HG03066 (cell line): ENCODE data around the gene HOXC5.
"Not testable (repeated sequence)": the region's sequence is repeated elsewhere in the genome, so short reads cannot be mapped to it uniquely, and the experiment has no call there.

Source experiments
- ATAC-seq: cut with Tn5 transposase; IDR thresholded peaks from one replicate; pipeline ENCODE4 v1.9.1; 2021; ENCODE audit warnings: low read depth; ENCODE audit not compliant: unreplicated experiment

Gene HOXC5

GRCh38 chr12:54060174-54060974, 27.5 kb downstream of the HOXC5 start:
- no peak for ATAC-seq

GRCh38 chr12:54060975-54061778, 28.3 kb downstream of the HOXC5 start:
- ATAC-seq, result no peak

- ATAC-seq, result no peak
Observed at GRCh38 chr12:54065677-54066076, 32.8 kb downstream of the HOXC5 start.

- ATAC-seq, result no peak
Observed at GRCh38 chr12:54066408-54066807, 33.6 kb downstream of the HOXC5 start.

DNA sequence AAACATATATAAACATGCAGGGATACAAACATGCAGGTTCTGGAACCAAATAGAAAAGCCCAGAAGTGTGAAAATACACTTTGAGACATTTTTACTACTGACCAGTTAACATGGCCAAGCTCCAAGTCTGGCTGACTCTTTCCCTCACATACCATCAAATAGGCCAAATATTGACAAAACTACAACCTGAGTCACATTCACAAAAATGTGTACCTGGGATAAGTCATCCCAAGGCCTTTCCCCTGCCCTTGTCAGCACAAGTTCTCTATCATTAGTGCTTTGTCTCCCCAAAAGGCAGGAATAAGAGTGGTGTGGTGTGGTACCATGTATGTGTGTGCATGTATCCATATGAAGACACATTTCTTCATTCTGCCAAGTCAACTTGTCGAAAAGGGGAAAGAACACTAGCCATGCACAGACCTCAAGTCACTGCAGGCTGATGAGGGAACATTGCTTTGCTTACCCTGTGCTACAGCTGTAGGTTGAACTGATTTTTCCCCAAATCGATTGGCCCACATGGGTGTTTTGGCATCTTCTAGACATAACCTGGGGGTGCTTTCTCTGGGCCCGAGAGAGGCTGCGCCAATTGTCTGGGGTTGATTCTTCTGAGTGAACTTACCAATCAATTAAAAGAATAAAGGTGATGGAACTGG, 35.7 kb downstream of the HOXC5 start:
- ATAC-seq, result no peak

DNA sequence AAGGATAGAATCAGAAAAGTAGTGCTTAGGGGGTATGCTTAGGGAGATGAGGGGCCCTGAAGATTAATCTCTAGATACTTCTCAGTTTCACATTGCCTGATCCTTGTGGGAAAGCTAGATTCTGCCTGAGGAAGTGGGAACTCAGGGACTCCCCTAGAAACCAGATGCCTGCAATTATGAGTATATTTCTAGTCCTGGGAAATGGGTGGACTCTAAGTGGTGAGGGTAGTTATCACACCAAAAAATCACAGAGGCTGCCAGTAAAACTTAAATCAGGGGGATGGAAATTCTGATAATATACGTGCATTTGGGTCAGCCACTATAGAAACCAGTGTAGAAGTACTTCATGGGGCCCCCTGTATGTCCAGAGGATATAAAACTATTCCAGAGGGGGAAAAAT, 39.1 kb downstream of the HOXC5 start:
- ATAC-seq, result no peak

DNA sequence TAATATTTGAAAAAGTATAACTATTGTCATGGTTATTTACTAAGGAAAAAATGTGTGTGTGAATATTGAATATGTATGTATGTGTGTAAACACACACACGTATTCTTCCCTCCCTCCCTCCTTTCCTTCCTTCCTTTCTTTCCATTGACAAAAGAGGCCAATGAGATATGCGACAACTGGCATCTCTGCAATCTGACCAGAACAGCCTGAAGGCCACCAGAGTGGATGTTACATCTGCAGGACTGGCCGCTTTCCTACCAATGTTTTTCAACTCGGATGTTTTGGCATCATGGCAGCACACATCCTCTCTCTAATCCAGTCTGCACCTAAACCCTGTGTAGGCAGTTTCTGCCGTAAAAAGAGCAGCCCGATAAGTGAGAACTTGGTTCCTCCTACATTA, 41.5 kb downstream of the HOXC5 start:
- ATAC-seq, result no peak

DNA sequence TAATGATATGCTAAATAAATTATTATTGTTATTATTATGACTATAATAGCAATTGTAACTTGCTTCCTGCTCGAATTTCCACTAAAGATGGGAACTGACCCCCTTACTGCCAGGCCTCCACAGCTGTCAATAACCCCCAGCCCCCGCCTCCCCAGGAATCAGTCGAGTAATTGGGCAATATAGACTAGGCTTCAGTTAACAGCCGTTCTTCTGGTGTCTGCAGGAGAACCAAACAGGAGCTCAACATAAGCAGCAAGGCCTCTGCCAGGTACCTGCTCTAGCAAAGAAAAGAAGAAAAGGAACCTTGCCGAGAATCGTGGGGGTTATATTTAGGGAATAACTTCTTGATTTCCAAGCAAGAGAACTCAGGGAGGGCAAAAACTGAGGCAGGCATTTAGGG, 42.6 kb downstream of the HOXC5 start:
- ATAC-seq, result no peak

GRCh38 chr12:54075974-54076373, 43.1 kb downstream of the HOXC5 start:
- no peak for ATAC-seq

GRCh38 chr12:54077843-54078242, 45.0 kb downstream of the HOXC5 start:
- not testable (repeated sequence) for ATAC-seq

GRCh38 chr12:54079115-54079514, 46.3 kb downstream of the HOXC5 start:
- ATAC-seq, result not testable (repeated sequence)

DNA sequence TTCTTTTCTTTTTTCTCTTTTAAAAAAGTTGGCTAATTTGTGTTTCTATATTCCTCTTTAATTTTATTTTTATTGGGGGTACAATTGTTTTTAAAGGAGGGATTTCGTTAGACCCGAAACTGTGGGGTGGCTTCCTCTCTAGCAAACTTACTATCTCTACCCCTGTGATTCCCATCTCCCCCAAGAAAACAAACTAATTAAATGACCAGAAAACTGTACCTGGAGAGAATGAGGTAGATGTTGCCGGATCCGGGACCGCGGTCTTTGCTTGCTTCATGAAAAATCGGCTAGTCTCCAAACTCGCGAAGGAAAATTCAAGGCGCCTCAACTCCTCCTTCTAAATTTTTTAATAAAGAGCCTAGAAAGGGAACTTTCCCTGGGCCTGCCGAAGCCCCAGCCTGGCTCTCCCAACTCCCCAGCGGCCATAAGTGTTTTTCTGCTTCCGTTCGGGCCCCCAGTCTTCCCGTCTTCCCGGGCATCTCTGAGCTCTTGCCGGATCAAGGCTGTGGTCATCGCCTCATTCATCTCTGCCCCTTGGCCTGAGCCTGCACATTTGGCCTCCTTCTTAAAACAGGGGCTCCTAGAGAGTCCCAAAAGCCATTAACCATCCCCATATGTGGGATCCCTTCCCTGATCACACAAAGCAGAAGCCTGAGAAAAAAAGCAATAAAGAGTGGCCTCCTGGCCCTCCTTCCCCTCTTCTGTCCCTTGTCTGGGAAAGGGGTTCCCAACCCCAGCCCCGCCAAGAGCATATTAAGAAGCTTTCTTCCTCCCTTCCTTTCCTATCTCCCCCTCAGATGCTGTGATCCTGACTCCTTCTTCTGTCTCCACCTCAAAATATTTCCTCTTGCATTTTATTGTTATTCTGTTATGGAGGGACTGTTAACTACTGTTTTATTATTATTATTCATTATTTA, 47.4 kb downstream of the HOXC5 start:
- not testable (repeated sequence) for ATAC-seq

DNA sequence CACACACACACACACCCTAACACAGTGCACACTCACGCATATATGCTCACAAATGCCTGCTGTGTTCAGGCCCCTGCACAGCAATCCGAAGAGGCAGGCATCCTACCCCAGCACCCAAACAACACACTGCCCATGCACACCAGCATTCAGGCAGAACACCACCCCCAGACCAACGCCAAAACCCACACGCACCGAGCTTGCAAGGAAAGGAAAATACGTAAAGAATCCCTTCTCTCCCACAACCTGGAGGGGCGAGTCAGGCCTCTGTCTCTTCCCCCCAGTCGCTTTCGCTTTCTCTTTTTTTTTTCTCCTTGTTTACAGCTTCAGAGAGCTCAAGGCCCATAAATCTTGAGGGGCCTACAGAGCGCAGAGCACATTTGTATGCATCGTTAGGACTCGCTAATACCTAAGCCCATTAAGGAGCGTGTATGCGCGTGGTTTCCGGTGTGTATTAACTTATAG, 48.2 kb downstream of the HOXC5 start:
- ATAC-seq, result not testable (repeated sequence)

- ATAC-seq, result not testable (repeated sequence)
Observed at GRCh38 chr12:54081581-54082396, 48.9 kb downstream of the HOXC5 start.

GRCh38 chr12:54082397-54082892, 49.6 kb downstream of the HOXC5 start:
- ATAC-seq, result no peak
